GM18498 (cell line): ENCODE measurements around the gene HPS1.

Source experiments
- ATAC-seq: cut with Tn5 transposase; IDR thresholded peaks from one replicate; pipeline ENCODE4 v1.9.1; 2021; ENCODE audit warnings: mild to moderate bottlenecking, moderate library complexity; ENCODE audit not compliant: unreplicated experiment

The HPS1 gene

DNA sequence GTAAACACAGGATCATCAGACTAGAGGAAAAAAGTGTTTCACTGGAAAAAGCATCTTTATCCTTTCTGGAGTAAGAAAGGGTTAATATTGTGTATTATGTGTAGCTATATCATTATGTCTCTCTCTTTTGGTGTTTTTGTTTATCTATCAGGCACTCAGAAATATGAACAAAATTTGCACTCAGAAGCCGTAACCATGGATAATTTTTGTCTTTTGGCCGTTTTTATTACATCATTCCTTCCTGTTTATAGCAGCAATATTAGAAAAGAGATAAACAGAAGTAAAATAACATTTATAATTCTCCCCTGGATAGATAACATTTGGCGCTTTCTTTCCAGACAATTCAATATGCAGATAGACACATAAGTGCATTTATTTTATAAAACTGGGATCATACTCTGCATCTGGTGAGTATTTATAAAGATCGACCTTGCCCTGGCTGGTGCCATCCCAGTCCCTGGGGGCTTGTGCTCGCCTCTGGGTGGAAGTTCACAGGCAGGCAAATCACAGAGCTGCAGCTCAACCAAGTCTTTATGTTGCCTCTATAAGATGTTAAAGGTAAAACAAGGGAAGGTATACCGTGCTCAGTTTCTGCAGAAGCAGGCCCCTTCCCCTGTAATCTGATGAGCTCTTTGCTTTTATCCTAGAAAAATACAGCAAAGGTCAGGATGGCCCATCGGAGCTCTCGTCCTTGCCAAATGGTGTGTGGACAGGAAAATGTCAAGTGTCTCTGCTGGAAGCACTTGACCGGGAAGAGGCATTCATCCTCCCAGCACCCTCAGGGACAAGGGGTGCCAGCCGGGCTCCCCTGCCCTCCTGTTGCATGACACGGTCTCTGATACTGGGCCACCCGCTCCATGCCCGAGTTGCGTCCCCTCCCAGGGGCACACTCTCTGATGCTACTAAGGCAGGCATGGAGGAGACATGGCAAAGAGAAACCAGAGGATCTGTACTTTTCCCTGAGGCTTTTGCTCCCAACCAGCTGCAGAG is 75.6 kb downstream of the HPS1 start:
- no peak for ATAC-seq

DNA sequence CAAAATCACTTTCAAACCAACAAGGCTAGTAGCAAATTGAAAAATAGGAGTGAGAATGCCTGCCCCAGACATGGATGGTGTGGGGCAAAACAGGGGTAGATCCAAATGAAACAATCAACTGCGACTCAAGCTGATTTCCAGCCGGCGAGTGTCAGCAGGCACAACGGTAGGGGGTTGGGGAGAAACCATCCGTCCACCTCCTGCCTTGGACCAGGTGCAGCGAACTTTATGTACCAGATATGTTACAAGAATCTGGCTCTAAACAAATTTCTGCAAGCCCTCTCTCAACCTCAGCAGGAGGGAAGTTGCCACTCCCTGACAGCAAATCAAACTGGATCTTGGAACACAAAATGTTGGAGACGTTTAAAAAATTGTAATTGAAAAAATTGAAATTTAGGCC is 76.9 kb downstream of the HPS1 start:
- ATAC-seq: no peak

DNA sequence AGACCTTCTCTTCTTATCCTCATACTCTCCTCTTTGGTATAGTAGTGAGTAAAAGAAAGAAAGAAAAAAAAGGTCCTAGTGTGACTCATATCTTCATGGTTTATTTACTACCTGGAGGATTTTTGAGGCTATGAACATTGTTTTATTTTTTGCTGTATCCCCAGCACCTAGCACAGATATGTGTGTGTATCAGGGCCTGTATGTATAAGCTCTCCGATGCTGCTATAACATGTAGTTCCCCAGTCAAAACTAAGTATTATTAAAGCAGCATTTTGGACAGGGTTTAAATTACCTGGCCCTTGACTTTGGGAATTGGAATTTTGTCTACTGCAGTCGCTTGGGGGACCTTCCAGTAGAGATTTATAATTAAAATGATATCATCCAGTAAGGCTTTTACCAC is 78.1 kb downstream of the HPS1 start:
- no peak for ATAC-seq

DNA sequence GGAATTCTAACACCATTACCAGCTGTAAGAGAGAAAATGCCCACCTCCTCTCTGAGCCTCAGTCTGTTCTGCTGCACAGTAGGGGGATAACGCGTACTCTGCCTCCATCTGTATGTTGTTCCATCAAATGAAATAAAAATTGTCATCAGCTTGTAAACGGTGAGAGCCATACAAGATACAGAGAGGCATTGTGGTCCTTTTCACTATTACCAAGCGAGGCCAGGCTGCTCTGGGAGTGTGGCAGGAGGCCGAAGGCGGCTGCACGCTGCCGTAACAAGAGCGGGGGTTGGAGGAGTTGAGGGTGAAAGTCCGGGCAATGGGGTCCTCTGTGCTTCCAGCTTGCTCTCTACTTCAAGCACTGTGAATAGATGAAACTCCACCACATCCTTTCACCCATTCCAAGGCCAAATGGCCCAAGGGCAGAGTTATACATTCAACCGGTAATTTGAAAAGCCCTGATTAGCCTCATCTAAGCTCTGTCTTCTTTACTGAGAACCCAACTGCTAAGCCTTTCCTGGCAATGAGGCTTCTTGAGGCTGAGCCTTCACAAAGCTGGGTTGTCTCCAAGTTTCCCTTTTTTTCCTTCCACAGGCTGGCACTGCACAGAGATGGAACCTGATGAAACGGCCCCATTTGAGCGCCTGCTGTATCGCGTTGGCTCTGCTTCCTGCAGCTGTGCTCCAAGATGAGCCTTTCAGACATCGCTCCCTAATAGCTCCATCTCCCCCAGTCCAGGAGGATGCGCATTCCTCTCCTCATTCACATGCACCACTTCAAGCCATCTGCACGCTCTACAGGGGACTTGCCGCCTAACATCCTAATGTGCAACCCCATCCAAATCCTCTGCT is 78.9 kb downstream of the HPS1 start:
- ATAC-seq: no peak
